Neural progenitor cell (in vitro differentiated cells): Measurements from ENCODE around the gene C6orf163. TPM values are rescaled to one million over a fixed set of nuclear protein-coding genes. Genes with fewer than 3 reads are reported as not detected.

Experiments
- DNase-seq: peaks from one replicate; pipeline ENCODE4 v3.0.0-alpha.2; 2016; ENCODE audit warnings: low spot score
- H2AFZ ChIP-seq: fragments of 200-600 bp; sonication (generic); replicated peaks from 2 replicates; pipeline ENCODE4 v1.6.1; 2016; ENCODE audit warnings: antibody characterized with exemption
- H3F3A ChIP-seq: fragments of 200-600 bp; sonication (generic); 2 replicates; pipeline ENCODE4 v1.6.1; 2016; ENCODE audit warnings: antibody characterized with exemption, low read depth
- H3K27ac ChIP-seq: fragments of 200-600 bp; sonication (generic); 2 replicates; pipeline ENCODE4 v1.5.1; 2016; ENCODE audit warnings: mild to moderate bottlenecking
- H3K27me3 ChIP-seq: fragments of 200-600 bp; sonication (generic); 2 replicates; pipeline ENCODE4 v1.6.1; 2016; ENCODE audit warnings: mild to moderate bottlenecking, moderate library complexity
- H3K36me3 ChIP-seq: fragments of 200-600 bp; sonication (generic); 2 replicates; pipeline ENCODE4 v1.5.1; 2016
- H3K4me1 ChIP-seq: fragments of 200-600 bp; sonication (generic); 2 replicates; pipeline ENCODE4 v1.6.1; 2016; ENCODE audit warnings: mixed run types
- H3K4me2 ChIP-seq: fragments of 200-600 bp; sonication (generic); 2 replicates; pipeline ENCODE4 v1.6.1; 2016
- H3K4me3 ChIP-seq: fragments of 200-600 bp; sonication (generic); 2 replicates; pipeline ENCODE4 v1.5.1; 2016
- H3K79me2 ChIP-seq: fragments of 200-600 bp; sonication (generic); 2 replicates; pipeline ENCODE4 v1.6.1; 2016; ENCODE audit warnings: low read depth
- H3K9ac ChIP-seq: fragments of 200-600 bp; sonication (generic); 2 replicates; pipeline ENCODE4 v1.6.1; 2016
- H3K9me3 ChIP-seq: fragments of 200-600 bp; sonication (generic); 2 replicates; pipeline ENCODE4 v1.5.1; 2016; ENCODE audit warnings: low read depth
- H4K20me1 ChIP-seq: fragments of 200-600 bp; sonication (generic); 2 replicates; pipeline ENCODE4 v1.6.1; 2016; ENCODE audit warnings: low read depth
- H3K27ac Mint-ChIP-seq: 3 replicates; pipeline ENCODE4 v1.8.0; 2021; ENCODE audit warnings: mixed read lengths
- H3K27me3 Mint-ChIP-seq: 2 replicates; pipeline ENCODE4 v1.8.0; 2022; ENCODE audit warnings: low read depth, mild to moderate bottlenecking, inconsistent platforms, moderate library complexity, mixed read lengths; ENCODE audit not compliant: insufficient read depth
- H3K36me3 Mint-ChIP-seq: 3 replicates; pipeline ENCODE4 v1.8.0; 2021; ENCODE audit warnings: mixed read lengths
- H3K4me1 Mint-ChIP-seq: 3 replicates; pipeline ENCODE4 v1.8.0; 2021; ENCODE audit warnings: mixed read lengths
- H3K4me3 Mint-ChIP-seq: 3 replicates; pipeline ENCODE4 v1.8.0; 2021; ENCODE audit warnings: mild to moderate bottlenecking, moderate library complexity, mixed read lengths
- H3K9me3 Mint-ChIP-seq: 3 replicates; pipeline ENCODE4 v1.8.0; 2020; ENCODE audit warnings: mixed read lengths
- EZH2 ChIP-seq: fragments of 200-600 bp; sonication (generic); IDR thresholded peaks from 2 replicates; pipeline ENCODE4 v1.6.1; 2017; ENCODE audit warnings: antibody characterized with exemption, mild to moderate bottlenecking, moderate library complexity
- EZH2phosphoT487 ChIP-seq: fragments of 200-600 bp; sonication (generic); IDR thresholded peaks from 2 replicates; pipeline ENCODE4 v1.6.1; 2017; ENCODE audit warnings: antibody characterized with exemption
- total RNA-seq: library from RNA; depleted of rRNA; stranded (reverse); fragments of >200 nt; gene quantifications from 2 replicates; pipeline ENCODE4 v1.2.3, GENCODE V29; 2015; ENCODE audit warnings: low replicate concordance
- TF ChIP-seq, protein P1 (sequence below): fragments of 200-600 bp; sonication (generic); IDR thresholded peaks from 2 replicates; pipeline ENCODE4 v1.5.1; 2017; ENCODE audit warnings: antibody characterized with exemption, mild to moderate bottlenecking

Gene C6orf163
- total RNA-seq, 1 donor from 2014 or later: 2.6 TPM

DNA sequence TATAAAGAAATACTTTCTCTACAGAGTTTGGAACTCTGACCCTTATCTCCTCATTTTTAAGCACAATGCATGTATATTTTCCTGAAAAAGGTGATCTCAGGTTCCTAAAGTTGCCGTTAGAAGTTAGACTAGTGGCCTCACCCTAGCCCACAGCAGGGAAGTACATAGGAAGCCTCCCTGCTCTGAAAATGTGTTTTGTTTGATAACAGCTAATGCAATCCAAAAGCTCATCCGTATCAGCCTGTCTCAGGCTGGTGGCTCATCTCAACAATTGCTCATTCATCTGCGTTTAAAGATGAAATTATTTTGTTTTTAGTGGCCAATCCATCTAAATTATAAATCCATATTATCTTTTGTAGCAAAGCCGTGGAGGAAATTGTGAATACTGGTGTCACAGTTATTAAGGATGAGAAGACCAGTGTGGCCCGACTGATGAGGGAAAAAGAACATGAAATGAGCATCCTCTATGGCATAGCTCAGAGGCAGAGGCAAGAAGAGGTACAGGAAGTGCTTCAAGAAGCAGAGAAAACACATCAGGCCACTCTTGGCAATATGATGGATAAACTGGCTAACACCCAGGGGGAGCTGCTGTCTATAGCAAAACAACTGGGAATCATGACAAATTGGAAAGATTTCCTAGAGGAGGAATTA is 20.1 kb downstream of the C6orf163 start:
- Histone ChIP-seq H3K36me3 (no peaks in the 10 kb centered on the region), H3K9me3 (no peaks in the 10 kb centered on the region), H3K79me2 (no peaks in the 10 kb centered on the region), H3K4me2 (no peak overlapping the region), H3F3A (no peaks in the 10 kb centered on the region), H3K4me1 (no peaks in the 10 kb centered on the region), H3K4me3 (no peak overlapping the region), H3K27me3 (no peaks in the 10 kb centered on the region), H3K27ac (no peak overlapping the region), H4K20me1 (no peaks in the 10 kb centered on the region), H3K9ac (no peak overlapping the region), H2AFZ (no peak overlapping the region)
- Mint-ChIP-seq H3K4me1 (no peaks in the 10 kb centered on the region), H3K36me3 (peaks cover 14% of the 10 kb centered on the region), H3K27ac (no peak overlapping the region), H3K4me3 (no peak overlapping the region), H3K27me3 (no peaks in the 10 kb centered on the region), H3K9me3 (peaks cover 12% of the 10 kb centered on the region)
- TF ChIP-seq, protein P1, sequence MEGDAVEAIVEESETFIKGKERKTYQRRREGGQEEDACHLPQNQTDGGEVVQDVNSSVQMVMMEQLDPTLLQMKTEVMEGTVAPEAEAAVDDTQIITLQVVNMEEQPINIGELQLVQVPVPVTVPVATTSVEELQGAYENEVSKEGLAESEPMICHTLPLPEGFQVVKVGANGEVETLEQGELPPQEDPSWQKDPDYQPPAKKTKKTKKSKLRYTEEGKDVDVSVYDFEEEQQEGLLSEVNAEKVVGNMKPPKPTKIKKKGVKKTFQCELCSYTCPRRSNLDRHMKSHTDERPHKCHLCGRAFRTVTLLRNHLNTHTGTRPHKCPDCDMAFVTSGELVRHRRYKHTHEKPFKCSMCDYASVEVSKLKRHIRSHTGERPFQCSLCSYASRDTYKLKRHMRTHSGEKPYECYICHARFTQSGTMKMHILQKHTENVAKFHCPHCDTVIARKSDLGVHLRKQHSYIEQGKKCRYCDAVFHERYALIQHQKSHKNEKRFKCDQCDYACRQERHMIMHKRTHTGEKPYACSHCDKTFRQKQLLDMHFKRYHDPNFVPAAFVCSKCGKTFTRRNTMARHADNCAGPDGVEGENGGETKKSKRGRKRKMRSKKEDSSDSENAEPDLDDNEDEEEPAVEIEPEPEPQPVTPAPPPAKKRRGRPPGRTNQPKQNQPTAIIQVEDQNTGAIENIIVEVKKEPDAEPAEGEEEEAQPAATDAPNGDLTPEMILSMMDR: no peak
- TF ChIP-seq EZH2: no peak
- TF ChIP-seq EZH2phosphoT487: no peak
- no peak for DNase-seq

DNA sequence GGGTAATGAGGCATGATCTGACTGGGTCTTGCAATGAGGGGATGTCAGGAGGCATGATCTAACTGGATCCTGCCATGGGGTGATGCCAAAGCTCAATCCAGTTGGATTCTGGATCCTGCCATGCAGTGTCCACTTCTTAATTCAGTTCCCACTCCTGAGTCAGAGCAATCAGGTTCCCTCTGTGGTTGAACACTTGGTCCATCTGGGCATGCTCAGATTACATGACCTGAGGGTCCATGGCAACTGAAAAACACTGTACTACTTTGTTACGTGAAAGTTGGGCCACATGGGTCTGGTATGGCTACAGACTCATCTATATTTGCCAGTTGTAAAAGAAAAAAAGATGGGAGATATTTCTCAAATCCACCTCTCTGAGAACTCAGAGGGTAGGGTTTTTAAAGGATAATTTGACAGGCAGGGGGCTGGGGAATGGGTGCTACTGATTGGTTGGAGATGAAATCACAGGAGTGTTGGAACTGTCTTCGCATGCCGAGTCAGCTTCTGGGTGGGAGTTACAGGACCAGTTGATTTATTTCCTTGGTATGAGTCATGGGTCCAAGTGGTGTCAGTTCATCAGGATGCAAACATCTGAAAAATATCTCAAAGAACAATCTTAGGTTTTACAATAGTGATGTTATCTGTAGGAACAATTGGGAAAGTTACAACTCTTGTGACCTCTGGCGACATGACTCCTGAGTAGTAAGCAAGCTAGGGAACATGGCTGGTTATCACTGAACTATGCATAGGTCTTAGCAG is 21.6 kb downstream of the C6orf163 start:
- no peak overlapping the region for H2AFZ ChIP-seq
- Mint-ChIP-seq H3K4me3 (no peak overlapping the region), H3K4me1 (no peaks in the 10 kb centered on the region), H3K27me3 (no peaks in the 10 kb centered on the region), H3K27ac (peak overlapping the region; percentile 50), H3K9me3 (peaks cover 15% of the 10 kb centered on the region), H3K36me3 (peaks cover 16% of the 10 kb centered on the region)
- no peaks in the 10 kb centered on the region for H3K27me3 ChIP-seq
- H3K27ac ChIP-seq: no peak overlapping the region
- no peak for DNase-seq
- H3K4me1 ChIP-seq: no peaks in the 10 kb centered on the region
- no peaks in the 10 kb centered on the region for H3K9me3 ChIP-seq
- H4K20me1 ChIP-seq: no peaks in the 10 kb centered on the region
- no peak overlapping the region for H3K4me3 ChIP-seq
- H3K9ac ChIP-seq: no peak overlapping the region
- no peaks in the 10 kb centered on the region for H3K79me2 ChIP-seq
- H3K36me3 ChIP-seq: no peaks in the 10 kb centered on the region
- H3F3A ChIP-seq: no peaks in the 10 kb centered on the region
- H3K4me2 ChIP-seq: no peak overlapping the region
- TF ChIP-seq, protein P1: no peak
- TF ChIP-seq EZH2phosphoT487 (no peak), EZH2 (no peak)

DNA sequence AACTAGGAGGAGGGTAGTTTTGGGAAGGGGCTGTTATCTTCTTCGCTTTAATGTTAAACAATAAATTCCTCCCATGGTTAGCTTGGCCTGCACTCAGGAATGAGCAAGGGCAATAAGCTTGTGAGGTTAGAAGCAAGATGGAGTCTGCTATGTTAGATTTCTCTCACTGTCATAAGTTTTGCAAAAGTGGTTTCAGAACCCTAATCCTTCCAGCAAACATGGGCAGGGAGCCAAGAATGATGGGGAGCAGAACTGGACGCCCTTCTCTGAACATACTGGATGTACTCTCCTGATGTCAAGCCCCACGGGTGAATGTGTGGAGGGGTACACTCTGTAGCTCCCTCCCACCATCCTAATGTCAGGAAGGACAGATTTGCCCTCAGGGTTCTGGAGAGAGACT is 22.3 kb downstream of the C6orf163 start:
- no peak overlapping the region for H3K27ac Mint-ChIP-seq
- H3K9me3 ChIP-seq: no peaks in the 10 kb centered on the region
- no peaks in the 10 kb centered on the region for H4K20me1 ChIP-seq
- no peaks in the 10 kb centered on the region for H3F3A ChIP-seq
- H3K9ac ChIP-seq: no peak overlapping the region
- TF ChIP-seq EZH2phosphoT487: no peak
- no peak for TF ChIP-seq EZH2
- TF ChIP-seq, protein P1: no peak
- no peak overlapping the region for H3K4me2 ChIP-seq
- no peaks in the 10 kb centered on the region for H3K4me1 ChIP-seq
- H3K27me3 ChIP-seq: no peaks in the 10 kb centered on the region
- no peak overlapping the region for H3K27ac ChIP-seq
- H3K36me3 ChIP-seq: no peaks in the 10 kb centered on the region
- DNase-seq: no peak
- peaks cover 16% of the 10 kb centered on the region for H3K36me3 Mint-ChIP-seq
- H3K4me1 Mint-ChIP-seq: no peaks in the 10 kb centered on the region
- peaks cover 15% of the 10 kb centered on the region for H3K9me3 Mint-ChIP-seq
- no peak overlapping the region for H3K4me3 ChIP-seq
- H3K79me2 ChIP-seq: no peaks in the 10 kb centered on the region
- no peak overlapping the region for H2AFZ ChIP-seq
- H3K27me3 Mint-ChIP-seq: no peaks in the 10 kb centered on the region
- no peak overlapping the region for H3K4me3 Mint-ChIP-seq
